ENCODE results near the gene ROBO1. TPM values are rescaled to one million over a fixed set of nuclear protein-coding genes. Genes with fewer than 3 reads are reported as not detected.

Gene ROBO1
- total and polyA plus RNA-seq, 2 of the 8 experiments (the other 6 are each of a cell fraction or from before 2014, with no cell fraction given), result 51.4 to 91.0 TPM

GRCh38 chr3:79729096-79729495 is 38.7 kb downstream of the ROBO1 start:
- no peak overlapping the region for H4K5ac ChIP-seq (ENCODE audit: insufficient read length, low read depth, low read length)
- no peaks in the 10 kb centered on the region for H3K79me1 ChIP-seq (ENCODE audit: low read depth, low read length)
- 0 out of 7 replicates have a peak, but pooled peaks cover 0 to 2% (median 0%) of the 10 kb centered on the region in 4 experiments for H3K4me1 ChIP-seq (replicated peaks in 1 of 4; ENCODE audit: control insufficient read depth in 3 of 4, insufficient read depth in 4 of 4, low read length in 3 of 4)
- ChIA-PET CTCF (ENCODE audit: partially characterized antibody) (interaction anchor here (0.9 kb wide), 1 partner anchor 95 kb away, joined by 4 read pairs; no protein-coding TSS in a partner anchor), POLR2A (ENCODE audit: partially characterized antibody) (no interaction called here)
- no peak overlapping the region for H2BK5ac ChIP-seq (ENCODE audit: low read depth, low read length)
- H3K14ac ChIP-seq (ENCODE audit: insufficient read length), result no peak overlapping the region
- FAIRE-seq, result no peak
- no peaks in the 10 kb centered on the region for H3K36me3 ChIP-seq (ENCODE audit: control insufficient read depth in 2 of 4, insufficient read depth in 4 of 4, low read length in 3 of 4)
- DNase-seq (ENCODE audit: low read depth in 1 of 2, low spot score in 2 of 2), result no peak
- no peaks in the 10 kb centered on the region for H4K20me1 ChIP-seq (replicated peaks in 1 of 2; ENCODE audit: control insufficient read depth in 1 of 2, insufficient read depth in 2 of 2, low read length in 2 of 2)
- H2AFZ ChIP-seq (ENCODE audit: low read length), result no peak overlapping the region
- no peaks in the 10 kb centered on the region for H3K9me3 ChIP-seq (ENCODE audit: insufficient read depth in 2 of 2, low read depth in 1 of 2, low read length in 1 of 2)
- H2BK12ac ChIP-seq (ENCODE audit: low read depth, low read length), result no peak overlapping the region
- no peak overlapping the region for H2BK15ac ChIP-seq (ENCODE audit: low read length)
- H2BK120ac ChIP-seq (replicated peaks; ENCODE audit: low read depth, low read length), result no peak overlapping the region
- no peak overlapping the region for H4K91ac ChIP-seq (replicated peaks; ENCODE audit: insufficient read length, low read length)
- no peak overlapping the region for H3K56ac ChIP-seq (replicated peaks; ENCODE audit: insufficient read length, low read depth, low read length)
- no peak overlapping the region for H2BK20ac ChIP-seq (ENCODE audit: low read length)
- no peak overlapping the region for H2AK5ac ChIP-seq (ENCODE audit: low read depth, low read length)
- H3K79me2 ChIP-seq (ENCODE audit: control insufficient read depth in 1 of 2, insufficient read depth in 2 of 2, low read length in 2 of 2), result no peaks in the 10 kb centered on the region
- H3K27me3 ChIP-seq (replicated peaks in 1 of 4; ENCODE audit: control insufficient read depth in 3 of 4, extremely low read depth in 1 of 4, insufficient read depth in 3 of 4, low read length in 3 of 4), result no peaks in the 10 kb centered on the region
- 81% methylated on average over 2 of the region's 2 CpGs; no CpG with 5 or more reads in 1 of the 2 experiments for WGBS, 2 experiments (ENCODE audit: extremely low coverage in 1 of 2, insufficient coverage in 1 of 2, insufficient read length in 1 of 2, insufficient replicate concordance in 2 of 2, low coverage in 1 of 2, low lambda C conversion rate in 2 of 2, missing lambda C conversion rate in 1 of 2)
- no peak overlapping the region for H3K18ac ChIP-seq (ENCODE audit: extremely low read depth, low read length)
- no peak overlapping the region for H4K8ac ChIP-seq (ENCODE audit: extremely low read depth, insufficient read depth, low read length)
- no peak overlapping the region for H3K4me2 ChIP-seq (ENCODE audit: insufficient read depth in 1 of 2, low read depth in 2 of 2, low read length in 2 of 2)
- no peaks in the 10 kb centered on the region for H3K23me2 ChIP-seq (ENCODE audit: low read depth, low read length)
- no peak overlapping the region for H3K4ac ChIP-seq (replicated peaks; ENCODE audit: insufficient read length, low read depth, low read length)
- no peak overlapping the region for H3K9ac ChIP-seq (replicated peaks in 1 of 4; ENCODE audit: extremely low read depth in 1 of 4, low read depth in 3 of 4, low read length in 3 of 4)
- no peak overlapping the region for H3K27ac ChIP-seq (ENCODE audit: low read depth, low read length)
- no peak overlapping the region for H3K4me3 ChIP-seq (ENCODE audit: extremely low read depth in 1 of 4, insufficient read depth in 2 of 4, low read depth in 3 of 4, low read length in 4 of 4)
- no peak overlapping the region for H3K23ac ChIP-seq (ENCODE audit: insufficient read length)
- no peak for TF ChIP-seq SP1 (IDR thresholded peaks at IDR 0.05; ENCODE audit: low read depth, low read length)
- no peak for TF ChIP-seq CTBP2 (IDR thresholded peaks at IDR 0.05; ENCODE audit: borderline replicate concordance, insufficient read depth, insufficient read length, low read length)
- no peak for TF ChIP-seq SIN3A (conservative IDR thresholded peaks at IDR 0.05 in 1 of 2, IDR thresholded peaks at IDR 0.05 in 1 of 2; ENCODE audit: low read depth in 1 of 2, low read length in 2 of 2)
- TF ChIP-seq SRF (IDR thresholded peaks at IDR 0.05; ENCODE audit: low read depth, low read length), result no peak
- no peak for TF ChIP-seq RAD21 (IDR thresholded peaks at IDR 0.05 in 1 of 2, conservative IDR thresholded peaks at IDR 0.05 in 1 of 2; ENCODE audit: low read depth in 2 of 2, low read length in 2 of 2)
- no peak for TF ChIP-seq E2F6 (IDR thresholded peaks at IDR 0.05)
- no peak for TF ChIP-seq KDM5A (IDR thresholded peaks at IDR 0.05; ENCODE audit: low read length)
- TF ChIP-seq HDAC2 (IDR thresholded peaks at IDR 0.05; ENCODE audit: borderline replicate concordance in 1 of 2, low read depth in 2 of 2, low read length in 2 of 2), result no peak
- TF ChIP-seq JUND (IDR thresholded peaks at IDR 0.05; ENCODE audit: low read length), result no peak
- TF ChIP-seq TAF7 (optimal IDR thresholded peaks at IDR 0.05; ENCODE audit: borderline replicate concordance, low read depth, low read length), result no peak
- no peak for TF ChIP-seq EZH2 (IDR thresholded peaks at IDR 0.05; ENCODE audit: low read depth, low read length, severe bottlenecking)
- TF ChIP-seq PHF8 (conservative IDR thresholded peaks at IDR 0.05; ENCODE audit: low read depth, low read length), result no peak
